Kidney glomerular epithelial cell (primary cell): Measurements from ENCODE around the gene LIPT2.
"Not testable (repeated sequence)": the region's sequence is repeated elsewhere in the genome, so short reads cannot be mapped to it uniquely, and the experiment has no call there.

ENCODE experiments used
- DNase-seq: peaks from one replicate; lab custom pipeline; 2025; lab: John Stamatoyannopoulos, UW

Gene LIPT2

GRCh38 chr11:74492974-74493790 is at the start of gene LIPT2:
Gene LIPT2 (minus strand): TSS chr11:74493724. CDS start chr11:74493703, 21 bp downstream.
- peak; percentile 94 for DNase-seq

- no peak for DNase-seq
Observed at GRCh38 chr11:74541466-74541865, 47.9 kb upstream of the LIPT2 start.

- no peak for DNase-seq
Observed at GRCh38 chr11:74540270-74540669, 46.7 kb upstream of the LIPT2 start.

- no peak for DNase-seq
Observed at GRCh38 chr11:74538680-74539079, 45.2 kb upstream of the LIPT2 start.

DNA sequence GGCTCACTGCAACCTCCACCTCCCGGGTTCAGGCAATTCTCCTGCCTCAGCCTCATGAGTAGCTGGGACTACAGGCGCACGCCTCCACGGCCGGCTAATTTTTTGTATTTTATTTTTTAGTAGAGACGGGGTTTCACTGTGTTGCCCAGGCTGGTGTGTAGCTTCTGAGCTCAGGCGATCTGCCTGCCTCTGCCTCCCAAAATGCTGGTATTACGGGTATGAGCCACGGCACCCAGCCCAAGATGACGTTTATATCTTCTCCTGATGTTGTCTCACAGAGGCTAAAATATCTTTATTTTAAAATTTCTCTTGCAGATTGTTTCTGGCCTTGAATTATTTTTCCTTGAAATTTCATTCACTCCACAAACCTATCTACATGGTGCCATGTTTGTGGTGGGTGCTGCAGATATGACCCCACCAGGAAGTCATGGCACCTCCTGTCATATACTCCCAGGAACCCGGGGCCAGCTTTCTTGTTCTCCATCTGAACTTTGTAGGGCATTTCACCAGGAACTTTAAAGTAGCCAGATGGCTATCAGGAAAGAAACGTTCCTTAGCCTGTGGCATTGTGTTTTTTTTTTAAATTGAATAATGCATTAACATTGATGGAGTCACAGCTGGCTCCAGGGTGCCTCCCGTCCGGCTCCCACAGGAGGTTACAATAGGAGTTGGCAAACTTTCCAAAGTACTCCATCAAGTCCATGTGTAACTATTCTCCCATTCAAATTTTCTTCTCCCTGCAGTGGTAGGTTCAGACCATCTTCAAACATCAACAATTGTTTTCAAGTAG is 42.0 kb upstream of the LIPT2 start:
- DNase-seq: no peak

GRCh38 chr11:74534946-74535275 is 41.4 kb upstream of the LIPT2 start:
- not testable (repeated sequence) for DNase-seq

DNA sequence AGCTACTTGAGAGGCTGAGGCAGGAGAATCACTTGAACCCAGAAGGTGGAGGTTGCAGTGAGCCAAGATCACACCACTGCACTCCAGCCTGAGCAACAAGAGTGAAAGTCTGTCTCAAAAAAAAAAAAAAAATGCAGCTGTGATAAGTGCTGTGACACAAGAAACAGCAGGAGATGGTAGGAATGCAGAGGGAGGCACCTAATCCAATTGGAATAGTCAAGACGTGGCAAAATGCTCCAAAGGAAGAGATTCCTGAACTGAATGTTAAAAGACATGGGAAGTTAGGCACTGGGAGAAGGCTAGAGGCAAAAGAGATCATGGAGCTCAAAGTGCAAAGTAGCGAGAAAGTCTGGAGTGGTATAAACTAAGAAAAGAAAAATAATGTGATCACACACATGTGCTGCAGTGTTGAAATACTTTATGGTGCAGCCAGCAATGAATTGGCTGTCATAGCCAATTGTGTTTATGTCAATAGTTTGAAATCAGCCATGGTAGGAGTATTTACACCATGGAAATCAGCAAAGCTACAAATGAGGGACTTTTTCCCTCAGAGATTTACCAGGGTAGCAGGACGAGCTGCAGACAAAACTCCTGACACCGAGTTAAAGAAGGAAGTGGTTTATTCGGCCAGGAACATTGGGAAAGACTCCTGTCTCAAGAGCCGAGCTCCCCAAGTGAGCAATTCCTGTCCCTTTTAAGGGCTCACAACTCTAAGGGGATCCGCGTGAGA is 40.9 kb upstream of the LIPT2 start:
- DNase-seq: no peak

GRCh38 chr11:74533421-74533820 is 39.9 kb upstream of the LIPT2 start:
- DNase-seq: no peak

DNA sequence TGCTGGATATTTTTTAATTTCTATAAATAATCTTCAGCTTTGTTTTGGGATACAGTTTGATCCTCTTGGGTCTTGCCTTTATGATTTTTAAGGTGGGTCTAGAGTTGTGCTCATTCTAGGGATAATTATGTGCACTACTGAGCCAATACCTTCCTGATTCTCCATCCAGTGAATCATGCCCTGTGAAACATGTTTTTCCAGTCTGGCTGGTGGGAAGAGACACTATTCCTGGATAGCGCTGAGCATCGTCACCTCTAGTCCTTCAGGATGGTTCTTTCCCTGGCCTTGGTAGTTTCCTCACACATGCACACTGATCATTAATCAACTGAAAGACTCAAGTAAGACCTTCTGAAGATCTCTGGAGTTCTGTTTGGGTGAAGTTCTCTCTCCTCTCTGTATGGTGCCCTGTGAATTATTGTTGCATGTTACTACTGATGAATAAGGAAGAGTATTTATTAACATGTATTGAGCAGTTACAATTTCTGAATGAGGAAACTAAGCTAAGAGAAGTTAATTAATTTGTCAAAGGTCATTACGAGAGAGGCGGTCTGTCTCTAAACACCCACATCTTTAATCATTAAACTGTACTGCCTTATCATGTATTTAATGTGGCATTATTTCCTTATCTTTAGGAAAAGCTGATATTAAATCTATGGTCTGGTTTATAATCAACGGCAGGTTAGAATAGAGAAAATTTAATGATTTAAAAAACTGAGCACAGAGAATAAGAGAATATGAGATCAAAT is 39.1 kb upstream of the LIPT2 start:
- DNase-seq: no peak

GRCh38 chr11:74524978-74525377 is 31.5 kb upstream of the LIPT2 start:
- no peak for DNase-seq

GRCh38 chr11:74524501-74524900 is 31.0 kb upstream of the LIPT2 start:
- no peak for DNase-seq

DNA sequence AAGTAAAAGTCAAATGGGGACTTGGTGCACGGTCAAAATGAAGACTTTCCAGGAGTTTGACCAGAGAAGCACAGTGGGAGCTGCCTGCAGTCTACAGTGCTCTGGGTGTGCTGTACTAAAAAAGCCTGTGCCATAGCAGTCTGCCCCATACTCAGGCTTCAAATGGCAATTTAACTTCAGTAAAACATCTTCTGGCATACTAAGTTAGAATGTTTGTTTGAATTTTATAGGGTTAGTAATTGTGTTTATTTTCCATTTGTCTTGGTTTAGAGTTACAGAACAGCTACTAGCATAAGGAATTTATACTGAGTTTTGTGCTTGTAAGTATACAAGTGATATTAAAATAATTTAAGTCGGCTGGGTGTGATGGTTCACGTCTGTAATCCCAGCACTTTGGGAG is 29.3 kb upstream of the LIPT2 start:
- no peak for DNase-seq

DNA sequence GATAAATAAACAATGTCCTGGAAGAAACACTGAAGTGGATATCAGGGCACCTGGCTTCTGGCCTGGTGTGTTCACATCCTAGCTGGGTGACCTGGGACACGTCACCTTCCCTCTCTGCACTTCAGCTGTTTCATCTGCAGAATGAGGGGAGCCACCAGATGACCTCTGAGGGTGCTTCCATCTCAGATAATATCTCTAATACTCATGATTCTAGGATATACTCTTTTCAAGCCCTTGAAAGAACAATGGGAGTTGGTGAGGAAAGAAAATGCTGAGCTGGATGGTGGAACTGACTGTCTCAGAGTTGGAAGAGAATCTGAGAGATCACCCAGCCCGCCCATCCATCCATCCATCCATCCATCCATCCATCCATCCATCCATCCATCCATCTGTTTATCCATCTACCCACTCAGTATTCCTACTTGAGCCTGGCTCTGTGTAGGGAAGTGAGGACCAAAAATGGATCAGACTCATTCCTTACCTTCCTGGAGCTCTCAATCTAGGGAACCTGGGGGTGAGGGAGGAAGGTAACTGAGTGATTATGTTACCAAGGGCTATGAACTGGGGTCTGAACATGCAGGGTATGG is 28.2 kb upstream of the LIPT2 start:
- no peak for DNase-seq

- DNase-seq: no peak
Observed at GRCh38 chr11:74520927-74521665, 27.6 kb upstream of the LIPT2 start.

DNA sequence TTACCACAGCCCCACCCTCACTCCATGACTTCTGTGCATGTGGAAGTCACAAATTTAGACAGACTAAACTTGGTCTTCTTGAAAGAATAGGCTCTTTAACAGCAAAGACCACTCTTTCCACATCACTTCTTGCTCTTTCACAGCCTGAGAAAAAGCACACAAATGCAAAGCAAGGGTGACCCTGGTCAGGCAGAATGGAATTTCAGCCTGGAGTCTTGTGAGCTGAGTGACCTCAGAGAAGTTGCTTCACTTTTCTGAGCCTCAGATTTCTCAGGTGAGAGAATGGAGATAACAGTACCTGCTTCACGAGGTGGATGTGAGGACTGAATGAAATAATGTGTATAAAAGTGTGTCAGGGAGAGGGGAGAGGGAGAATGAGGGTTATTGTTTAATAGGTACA is 26.8 kb upstream of the LIPT2 start:
- DNase-seq: no peak

- no peak for DNase-seq
Observed at GRCh38 chr11:74519710-74520109, 26.2 kb upstream of the LIPT2 start.

GRCh38 chr11:74517592-74517991 is 24.1 kb upstream of the LIPT2 start:
- not testable (repeated sequence) for DNase-seq

DNA sequence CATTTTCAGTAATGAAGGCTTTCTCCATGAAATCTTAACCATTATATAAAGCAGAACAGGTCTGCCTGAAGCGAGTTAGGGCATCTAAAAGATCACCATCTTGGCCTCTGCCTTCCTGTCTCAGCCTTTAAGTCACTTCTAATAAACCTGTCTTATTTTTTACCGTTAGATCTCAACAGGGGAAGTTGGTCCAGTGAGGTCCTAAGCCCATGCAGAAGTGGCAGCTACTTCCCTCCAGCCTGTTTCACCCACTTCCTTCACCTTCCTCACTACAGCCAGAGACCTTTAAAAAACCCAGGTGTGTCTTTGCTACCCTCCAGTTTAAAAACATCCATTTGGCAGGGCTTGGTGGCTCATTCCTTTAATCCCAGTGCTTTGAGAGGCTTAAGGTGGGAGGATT is 14.1 kb upstream of the LIPT2 start:
- no peak for DNase-seq

DNA sequence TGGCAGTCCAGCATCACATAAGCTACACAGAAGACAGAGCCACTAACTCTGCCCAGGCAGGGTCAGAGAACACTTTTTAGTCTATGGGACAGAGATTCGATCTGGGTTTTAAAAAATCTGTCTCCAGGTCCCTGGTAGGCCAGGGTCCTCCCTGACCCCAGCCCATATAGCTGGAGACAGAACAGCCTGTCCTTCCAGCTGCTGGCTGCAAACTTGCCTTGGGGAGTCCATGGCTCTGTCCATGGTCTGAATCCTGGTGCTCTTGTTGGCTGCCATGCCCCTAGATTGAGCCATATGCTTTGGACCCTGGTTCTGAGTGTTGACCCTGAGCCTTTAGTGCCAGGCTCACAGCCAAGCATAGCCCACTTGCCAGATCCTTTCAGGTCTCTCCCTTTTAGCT is 13.3 kb upstream of the LIPT2 start:
- no peak for DNase-seq

DNA sequence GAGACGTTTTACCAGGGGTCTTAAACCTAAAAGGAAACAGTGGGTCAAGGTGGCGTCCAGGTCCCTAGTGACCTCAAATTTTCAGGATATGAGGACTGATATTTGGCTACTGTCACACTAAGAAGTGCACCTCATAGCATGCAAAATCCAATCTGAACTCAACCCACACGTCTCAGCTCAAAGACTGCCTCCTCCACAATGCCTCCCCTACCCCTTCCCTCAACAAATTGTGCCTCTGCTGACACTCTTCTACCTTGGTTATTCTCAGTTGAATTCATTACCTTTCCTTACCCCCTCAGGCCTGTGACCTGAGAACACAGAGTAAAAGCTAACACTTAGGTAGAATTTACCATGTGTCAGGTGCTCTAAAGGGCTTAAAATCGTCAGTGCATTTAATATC is 12.4 kb upstream of the LIPT2 start:
- DNase-seq: no peak

- DNase-seq: no peak
Observed at GRCh38 chr11:74504100-74504691, 10.7 kb upstream of the LIPT2 start.
